HepG2 (cell line): Measurements from ENCODE around the gene HDAC5. TPM values are rescaled to one million over a fixed set of nuclear protein-coding genes. Genes with fewer than 3 reads are reported as not detected.

Experiments used
- ATAC-seq: fragments of 200-7000 bp; cut with Tn5 transposase; 3 replicates; pipeline ENCODE4 v1.9.1; 2020; ENCODE audit warnings: mild to moderate bottlenecking, moderate library complexity
- BruUV-seq: library from RNA; stranded (reverse); fragments of 400-500 nt; replicated peaks from 2 replicates; lab custom pipeline; 2021; lab: Mats Ljungman, UMichigan
- CTCF ChIA-PET: fragments of 300-600 bp; formaldehyde crosslinking; extraction: SDS; loops from one replicate; lab custom pipeline; 2021; ENCODE audit warnings: low total read pairs, inconsistent platforms, low intra/inter-chr PET ratio; lab: Yijun Ruan, JAX
- POLR2A ChIA-PET: fragments of 350-600 bp; sonication (Branson Sonifier 250); formaldehyde crosslinking; loops from one replicate; lab custom pipeline; 2020; ENCODE audit warnings: antibody characterized with exemption, inconsistent platforms; lab: Yijun Ruan, JAX
- DNase-seq: peaks from one replicate; pipeline ENCODE4 v3.0.0-alpha.2; 2015; ENCODE audit warnings: low spot score
- FAIRE-seq: peaks from 3 replicates; lab custom pipeline; 2011; peaks lifted over from hg19 to GRCh38; lab: Jason Lieb, UNC
- H2AFZ ChIP-seq: one replicate; pipeline ENCODE4 v1.6.1; 2011; ENCODE audit warnings: low read length, inconsistent platforms
- H3K27ac ChIP-seq: fragments of 300-600 bp; 3 replicates; pipeline ENCODE4 v1.8.0; 2011; ENCODE audit warnings: mixed run types, mild to moderate bottlenecking, mixed read lengths, low read length, inconsistent platforms; ENCODE audit not compliant: insufficient read depth; ENCODE audit errors: extremely low read length
- H3K27me3 ChIP-seq, 2 experiments: fragments of 200-600 bp in 1 of 2; 2 replicates in 1 of 2; 3 replicates in 1 of 2; pipeline versions ENCODE4 v1.6.0 to v1.8.0; 2011; ENCODE audit warnings: low read length in 2 of 2, mild to moderate bottlenecking in 2 of 2, moderate library complexity in 2 of 2, inconsistent platforms in 1 of 2; ENCODE audit not compliant: insufficient read depth in 2 of 2, control insufficient read depth in 1 of 2
- H3K36me3 ChIP-seq, 2 experiments: fragments of 200-600 bp in 1 of 2; replicated peaks in 1 of 2; 2 replicates in 1 of 2; 3 replicates in 1 of 2; pipeline versions ENCODE4 v1.5.1 to v1.8.0; 2011; ENCODE audit warnings: low read length in 2 of 2, inconsistent platforms in 1 of 2; ENCODE audit not compliant: insufficient read depth in 2 of 2, control insufficient read depth in 1 of 2
- H3K4me1 ChIP-seq: 2 replicates; pipeline ENCODE4 v1.5.1; 2012; ENCODE audit warnings: low read length, inconsistent platforms; ENCODE audit not compliant: insufficient read depth
- H3K4me2 ChIP-seq: 2 replicates; pipeline ENCODE4 v1.6.0; 2011; ENCODE audit warnings: low read depth, low read length, inconsistent platforms
- H3K4me3 ChIP-seq, 3 experiments: fragments of 200-600 bp in 1 of 3; sonication (generic), shearing (Covaris generic) in 1 of 3; replicated peaks in 1 of 3; 2 replicates each; pipeline ENCODE4 v1.5.1; 2011 to 2016; ENCODE audit warnings: low read length in 3 of 3, inconsistent platforms in 2 of 3, low read depth in 2 of 3, mild to moderate bottlenecking in 2 of 3, control low read depth in 1 of 3, mixed read lengths in 1 of 3; ENCODE audit not compliant: insufficient read depth in 1 of 3
- H3K79me2 ChIP-seq: one replicate; pipeline ENCODE4 v1.6.1; 2011; ENCODE audit warnings: low read length, inconsistent platforms; ENCODE audit not compliant: insufficient read depth
- H3K9ac ChIP-seq: 2 replicates; pipeline ENCODE4 v1.6.0; 2011; ENCODE audit warnings: mild to moderate bottlenecking, low read depth, low read length, inconsistent platforms; ENCODE audit not compliant: insufficient read depth
- H3K9me3 ChIP-seq: 2 replicates; pipeline ENCODE4 v1.5.1; 2012; ENCODE audit warnings: mild to moderate bottlenecking, low read length
- H4K20me1 ChIP-seq: 2 replicates; pipeline ENCODE4 v1.6.0; 2011; ENCODE audit warnings: inconsistent platforms, mild to moderate bottlenecking, low read length, moderate library complexity; ENCODE audit not compliant: insufficient read depth
- AGO2 ChIP-seq: fragments of 200-400 bp; formaldehyde crosslinking; optimal IDR thresholded peaks from 2 replicates; pipeline ENCODE3; 2017; ENCODE audit warnings: mild to moderate bottlenecking, low read depth, low read length, moderate library complexity
- AKAP8 ChIP-seq: sonication (generic); formaldehyde crosslinking; IDR thresholded peaks from 2 replicates; pipeline ENCODE4 v1.5.1; 2020; ENCODE audit warnings: mild to moderate bottlenecking, missing genetic modification reagents
- EEA1 ChIP-seq: sonication (generic); formaldehyde crosslinking; IDR thresholded peaks from 2 replicates; pipeline ENCODE4 v1.5.1; 2020; ENCODE audit warnings: mild to moderate bottlenecking, missing genetic modification reagents, borderline replicate concordance
- GTF3A ChIP-seq: sonication (generic); formaldehyde crosslinking; conservative IDR thresholded peaks from 2 replicates; pipeline ENCODE4 v1.4.0; 2020; ENCODE audit warnings: mild to moderate bottlenecking, missing genetic modification reagents
- LRRFIP1 ChIP-seq: sonication (generic); formaldehyde crosslinking; conservative IDR thresholded peaks from 2 replicates; pipeline ENCODE4 v1.4.0; 2020; ENCODE audit warnings: missing genetic modification reagents
- MIXL1 ChIP-seq: IDR thresholded peaks from 2 replicates; pipeline ENCODE4 v1.6.1; 2016
- NFIC ChIP-seq: IDR thresholded peaks from 2 replicates; pipeline ENCODE4 v1.6.1; 2012; ENCODE audit warnings: mild to moderate bottlenecking, low read length, inconsistent platforms
- POLR2A ChIP-seq, 2 experiments: IDR thresholded peaks; 2 replicates each; pipeline ENCODE4 v1.6.1; 2011; ENCODE audit warnings: low read depth in 2 of 2, low read length in 2 of 2, mild to moderate bottlenecking in 1 of 2, moderate library complexity in 1 of 2; ENCODE audit not compliant: insufficient read depth in 1 of 2
- PRDM10 ChIP-seq: sonication (generic); formaldehyde crosslinking; IDR thresholded peaks from 2 replicates; pipeline ENCODE4 v1.4.0; 2020; ENCODE audit warnings: low read depth, missing genetic modification reagents
- RARG ChIP-seq: sonication (generic); formaldehyde crosslinking; IDR thresholded peaks from 2 replicates; pipeline ENCODE4 v1.4.0; 2020; ENCODE audit warnings: low read depth, mild to moderate bottlenecking, missing genetic modification reagents
- SP1 ChIP-seq, 2 experiments: fragments of 450-650 bp in 1 of 2; sonication (generic) in 1 of 2; formaldehyde crosslinking in 1 of 2; IDR thresholded peaks; 2 replicates each; pipeline versions ENCODE4 v1.4.0 to v1.6.1; 2016 to 2020; ENCODE audit warnings: missing genetic modification reagents in 1 of 2
- ZNF354B ChIP-seq: sonication (generic); formaldehyde crosslinking; IDR thresholded peaks from 2 replicates; pipeline ENCODE4 v1.8.0; 2022; ENCODE audit warnings: mild to moderate bottlenecking, missing genetic modification reagents
- ZNF639 ChIP-seq: conservative IDR thresholded peaks from 2 replicates; pipeline ENCODE4 v1.6.1; 2018; ENCODE audit warnings: missing genetic modification reagents
- ZNF709 ChIP-seq: sonication (generic); formaldehyde crosslinking; IDR thresholded peaks from 2 replicates; pipeline ENCODE4 v1.5.0; 2020; ENCODE audit warnings: mild to moderate bottlenecking, missing genetic modification reagents
- ZNF75D ChIP-seq: sonication (generic); formaldehyde crosslinking; IDR thresholded peaks from 2 replicates; pipeline ENCODE4 v1.8.1; 2023; ENCODE audit warnings: missing genetic modification reagents, mild to moderate bottlenecking, borderline replicate concordance
- ZNF781 ChIP-seq: sonication (generic); formaldehyde crosslinking; IDR thresholded peaks from 2 replicates; pipeline ENCODE4 v1.5.1; 2020; ENCODE audit warnings: borderline replicate concordance, mild to moderate bottlenecking, missing genetic modification reagents; ENCODE audit errors: not compliant biosample characterization
- WGBS: methylation state at CpG from one replicate; pipeline ENCODE4 v1.1.6; 2017; ENCODE audit warnings: low lambda C conversion rate; 5-methylcytosine and 5-hydroxymethylcytosine counted together
- in situ Hi-C: cut with HindIII; loops from 2 replicates; pipeline ENCODE4 v1.10.0; 2017; ENCODE audit warnings: low pct_unique_long_range_greater_than_20kb; ENCODE audit not compliant: extremely low pct_ligation_motif_present
- intact Hi-C: fragments of 100-400 bp; cut with micrococcal nuclease; formaldehyde crosslinking; loops from one replicate; pipeline ENCODE4 v1.10.0; 2022; ENCODE audit not compliant: unreplicated experiment
- polyA plus RNA-seq, 8 experiments: library from polyadenylated mRNA; depleted of rRNA in 3 of 8; stranded (reverse) in 7 of 8; unstranded in 1 of 8; fragments of >200 nt; fragmentation: Illumina TruSeq in 4 of 8; extraction: Trizol in 4 of 8; gene quantifications; 2 replicates each; pipeline versions ENCODE4 v1.2.1 to v1.2.3, GENCODE V29; 2011 to 2016; ENCODE audit warnings: low read depth in 4 of 8, missing spikeins in 1 of 8, mixed read lengths in 1 of 8; ENCODE audit not compliant: insufficient read depth in 1 of 8
- total RNA-seq, 5 experiments: library from RNA; depleted of rRNA; stranded (reverse); fragments of >200 nt; fragmentation: Illumina TruSeq; extraction: Trizol; gene quantifications; 2 replicates each; pipeline ENCODE4 v1.2.3, GENCODE V29; 2016; ENCODE audit warnings: low read depth in 1 of 5

The HDAC5 gene
- total and polyA plus RNA-seq, 2 of the 13 experiments (the other 11 are each of a cell fraction or from before 2014, with no cell fraction given), result 46.4 to 85.4 TPM

- in situ Hi-C loops, result loop anchor here (5.0 kb wide), 1 partner anchor 42 kb away; the partner anchor contains the start of gene HDAC5
- H3K9me3 ChIP-seq, result no peaks in the 10 kb centered on the region
- no peak overlapping the region for H2AFZ ChIP-seq
- 95% methylated on average over 13 of the region's 18 CpGs for WGBS
- H4K20me1 ChIP-seq, result no peaks in the 10 kb centered on the region
- CTCF ChIA-PET, result no interaction called here
- no peak overlapping the region for H3K4me2 ChIP-seq
- BruUV-seq, result no TSS peak
- DNase-seq, result no peak
- FAIRE-seq, result no peak
- no peak overlapping the region for H3K9ac ChIP-seq
- H3K4me3 ChIP-seq, result no peak overlapping the region
- ATAC-seq, result no peak
- H3K27me3 ChIP-seq, result no peaks in the 10 kb centered on the region
- H3K36me3 ChIP-seq, result peaks cover 32 to 67% of the 10 kb centered on the region in 2 experiments
- intact Hi-C loops, result no loop called here
- POLR2A ChIA-PET, result interaction anchor here (1.2 kb wide), 1 partner anchor 58 kb away, joined by 3 read pairs; no protein-coding TSS in a partner anchor
- H3K27ac ChIP-seq, result no peak overlapping the region
- no peaks in the 10 kb centered on the region for H3K79me2 ChIP-seq
- peaks cover 30% of the 10 kb centered on the region for H3K4me1 ChIP-seq
- no peak for TF ChIP-seq MIXL1
- TF ChIP-seq PRDM10 (CRISPR knock-in tag), result no peak
- no peak for TF ChIP-seq ZNF709 (CRISPR knock-in tag)
- no peak for TF ChIP-seq ZNF639
- no peak for TF ChIP-seq NFIC
- peak; percentile 55 for TF ChIP-seq AGO2
- no peak for TF ChIP-seq ZNF354B (CRISPR knock-in tag)
- no peak for TF ChIP-seq RARG (CRISPR knock-in tag)
- TF ChIP-seq SP1 (IDR thresholded peaks at IDR 0.05), result no peak
- TF ChIP-seq SP1 (CRISPR knock-in tag; IDR thresholded peaks at IDR 0.05), result no peak
- TF ChIP-seq ZNF75D (CRISPR knock-in tag), result no peak
- TF ChIP-seq ZNF781, result no peak
- TF ChIP-seq EEA1 (CRISPR knock-in tag), result 0 out of 2 replicates have a peak, but pooled peaks have one; percentile 51
- TF ChIP-seq LRRFIP1 (CRISPR knock-in tag), result no peak
- TF ChIP-seq AKAP8, result 0 out of 2 replicates have a peak, but pooled peaks have one; percentile 20
- no peak for TF ChIP-seq GTF3A (CRISPR knock-in tag)
- 0 out of 4 replicates have a peak, but pooled peaks of 1 of the 2 experiments have one; percentile 35 for TF ChIP-seq POLR2A (IDR thresholded peaks at IDR 0.05; ENCODE audit: insufficient read depth in 1 of 2, low read depth in 2 of 2, low read length in 2 of 2)
Measured at GRCh38 chr17:44079877-44080821, 43.3 kb downstream of the HDAC5 start.
